ENCODE data around the gene CCR8. TPM values are rescaled to one million over a fixed set of nuclear protein-coding genes. Genes with fewer than 3 reads are reported as not detected.
"Not testable (repeated sequence)": the region's sequence is repeated elsewhere in the genome, so short reads cannot be mapped to it uniquely, and the experiment has no call there.

Gene CCR8
- total and polyA plus RNA-seq, 12 donors = not detected

- Histone ChIP-seq H3K4me1 (replicated peaks in 1 of 2) (no peaks in the 10 kb centered on the region), H3K27me3 (no peaks in the 10 kb centered on the region), H3K4me3 (no peak overlapping the region), H3K9me3 (replicated peaks in 1 of 3) (no peaks in the 10 kb centered on the region), H3K27ac (no peak overlapping the region), H3K36me3 (replicated peaks in 1 of 2) (no peaks in the 10 kb centered on the region)
- intact Hi-C loops (cut with DNase I) = no loop called here
- no peak for DNase-seq
- no peak for TF ChIP-seq CTCF (IDR thresholded peaks at IDR 0.05)
- TF ChIP-seq POLR2A (IDR thresholded peaks at IDR 0.05) = no peak
- 70 to 82% (median 78%) methylated on average over 6 to 8 of the region's 8 CpGs for WGBS, 4 donors
Measured at GRCh38 chr3:39361252-39361927, 31.9 kb downstream of the CCR8 start.

GRCh38 chr3:39362192-39362591 is 32.7 kb downstream of the CCR8 start:
- Histone ChIP-seq H3K4me3 (no peak overlapping the region), H3K4me1 (replicated peaks in 1 of 2) (no peaks in the 10 kb centered on the region), H3K27me3 (no peaks in the 10 kb centered on the region), H3K9me3 (replicated peaks in 1 of 3) (no peaks in the 10 kb centered on the region), H3K36me3 (replicated peaks in 1 of 2) (no peaks in the 10 kb centered on the region), H3K27ac (no peak overlapping the region)
- intact Hi-C loops (cut with DNase I) = no loop called here
- TF ChIP-seq CTCF (IDR thresholded peaks at IDR 0.05) (no peak), POLR2A (IDR thresholded peaks at IDR 0.05) (no peak)
- WGBS, 4 donors = 29 to 67% (median 54%) methylated on average over 1 to 3 of the region's 3 CpGs
- DNase-seq = no peak

GRCh38 chr3:39362812-39363211 is 33.3 kb downstream of the CCR8 start:
- Histone ChIP-seq H3K4me1 (replicated peaks in 1 of 2) (no peaks in the 10 kb centered on the region), H3K4me3 (no peak overlapping the region), H3K9me3 (replicated peaks in 1 of 3) (no peaks in the 10 kb centered on the region), H3K27me3 (no peaks in the 10 kb centered on the region), H3K36me3 (replicated peaks in 1 of 2) (no peaks in the 10 kb centered on the region), H3K27ac (no peak overlapping the region)
- no peak for DNase-seq
- intact Hi-C loops (cut with DNase I) = no loop called here
- TF ChIP-seq CTCF (IDR thresholded peaks at IDR 0.05) = no peak
- TF ChIP-seq POLR2A (IDR thresholded peaks at IDR 0.05) = no peak
- whole genome bisulfite sequencing, 4 donors = 81 to 87% (median 85%) methylated on average over 2 of the region's 2 CpGs

- DNase-seq; H3K36me3 ChIP-seq (replicated peaks in 1 of 2); H3K4me1 ChIP-seq (replicated peaks in 1 of 2); H3K4me3 ChIP-seq; H3K27me3 ChIP-seq; H3K9me3 ChIP-seq (replicated peaks in 1 of 3); H3K27ac ChIP-seq: not testable (repeated sequence)
- intact Hi-C loops (cut with DNase I) = loop anchor here in 1 of 2 donors (10.0 kb wide), 1 partner anchor 186 kb away; no protein-coding TSS in a partner anchor
- WGBS, 4 donors = 85 to 91% (median 89%) methylated on average over 4 of the region's 4 CpGs
Measured at GRCh38 chr3:39370450-39370849, 40.9 kb downstream of the CCR8 start.

- DNase-seq = no peak
- H3K9me3 ChIP-seq (replicated peaks in 1 of 3) = no peaks in the 10 kb centered on the region
- intact Hi-C loops (cut with DNase I) = loop anchor here in 1 of 2 donors (10.0 kb wide), 1 partner anchor 188 kb away; no protein-coding TSS in a partner anchor
- H3K4me1 ChIP-seq (replicated peaks in 1 of 2) = no peaks in the 10 kb centered on the region
- no peaks in the 10 kb centered on the region for H3K36me3 ChIP-seq (replicated peaks in 1 of 2)
- H3K27ac ChIP-seq = no peak overlapping the region
- H3K4me3 ChIP-seq = no peak overlapping the region
- TF ChIP-seq CTCF (IDR thresholded peaks at IDR 0.05) (no peak), POLR2A (IDR thresholded peaks at IDR 0.05) (no peak)
- no peaks in the 10 kb centered on the region for H3K27me3 ChIP-seq
Measured at GRCh38 chr3:39372833-39373232, 43.3 kb downstream of the CCR8 start.

All from adrenal gland (tissue), 12 donors.